ENCODE data around the gene GBX1. TPM values are rescaled to one million over a fixed set of nuclear protein-coding genes. Genes with fewer than 3 reads are reported as not detected.

The GBX1 gene
- polyA plus RNA-seq, 3 donors = not detected

- no peak overlapping the region for H3K27ac ChIP-seq (ENCODE audit: low read depth, low read length)
- WGBS, 3 donors = 64 to 77% (median 70%) methylated on average over 15 of the region's 15 CpGs
Measured at GRCh38 chr7:151109094-151110048, 58.1 kb downstream of the GBX1 start.

- no peak overlapping the region for H3K27ac ChIP-seq (ENCODE audit: low read depth, low read length)
Measured at GRCh38 chr7:151107882-151108281, 59.6 kb downstream of the GBX1 start.

GRCh38 chr7:151104411-151105235, 62.9 kb downstream of the GBX1 start:
- 69 to 77% (median 70%) methylated on average over 23 of the region's 23 CpGs for WGBS, 3 donors
- no peak overlapping the region for H3K27ac ChIP-seq (ENCODE audit: low read depth, low read length)

More at GRCh38 chr7:151107882-151108281, 59.6 kb downstream of the GBX1 start:
- WGBS, 3 donors = 74 to 82% (median 79%) methylated on average over 10 of the region's 10 CpGs

- no peak overlapping the region for H3K27ac ChIP-seq (ENCODE audit: low read depth, low read length)
- 78 to 92% (median 87%) methylated on average over 12 of the region's 12 CpGs for WGBS, 3 donors
Measured at GRCh38 chr7:151103973-151104372, 63.5 kb downstream of the GBX1 start.

GRCh38 chr7:151102991-151103390, 64.5 kb downstream of the GBX1 start:
- WGBS, 3 donors = 70 to 84% (median 78%) methylated on average over 3 of the region's 3 CpGs
- no peak overlapping the region for H3K27ac ChIP-seq (ENCODE audit: low read depth, low read length)

GRCh38 chr7:151101621-151102396, 65.7 kb downstream of the GBX1 start:
- 77 to 80% (median 78%) methylated on average over 24 of the region's 24 CpGs for WGBS, 3 donors
- no peak overlapping the region for H3K27ac ChIP-seq (ENCODE audit: low read depth, low read length)

GRCh38 chr7:151100921-151101320, 66.6 kb downstream of the GBX1 start:
- H3K27ac ChIP-seq (ENCODE audit: low read depth, low read length) = no peak overlapping the region
- WGBS, 3 donors = 84 to 91% (median 87%) methylated on average over 10 of the region's 10 CpGs

GRCh38 chr7:151099486-151100211, 67.8 kb downstream of the GBX1 start:
- 68 to 74% (median 70%) methylated on average over 20 of the region's 20 CpGs for WGBS, 3 donors
- no peak overlapping the region for H3K27ac ChIP-seq (ENCODE audit: low read depth, low read length)

Other genes starting within 250 kb of the GBX1 start
- 1 to 10 TPM in 1 of 3 donors, under 1 TPM in 2; 0.19 to 3.4 (median 0.22) TPM for gene KCNH2, start 189.4 kb downstream of the GBX1 start, polyA plus RNA-seq
- 10 to 100 TPM in 2 of 3 donors, 1 to 10 TPM in 1; 4.1 to 36.9 (median 23.3) TPM for gene NOS3, start 176.7 kb downstream of the GBX1 start, polyA plus RNA-seq
- 1 to 10 TPM in 1 of 3 donors, under 1 TPM in 2; 0.11 to 2.1 (median 0.37) TPM for gene ATG9B, start 143.2 kb downstream of the GBX1 start, polyA plus RNA-seq
- 10 to 100 TPM; 11.2 to 24.0 (median 14.6) TPM for gene ABCB8, start 139.2 kb downstream of the GBX1 start, polyA plus RNA-seq
- gene ASIC3, start 119.2 kb downstream of the GBX1 start, polyA plus RNA-seq = 1 to 10 TPM; 1.3 to 7.6 (median 2.8) TPM
- gene CDK5, start 109.8 kb downstream of the GBX1 start, polyA plus RNA-seq = 1 to 10 TPM; 5.9 to 9.1 (median 7.8) TPM
- 10 to 100 TPM; 63.7 to 73.3 (median 64.8) TPM for gene SLC4A2, start 108.1 kb downstream of the GBX1 start, polyA plus RNA-seq
- 100 to 1,000 TPM in 1 of 3 donors, 10 to 100 TPM in 2; 53.0 to 104 (median 91.8) TPM for gene FASTK, start 86.9 kb downstream of the GBX1 start, polyA plus RNA-seq
- 10 to 100 TPM; 33.3 to 56.8 (median 44.0) TPM for gene TMUB1, start 84.2 kb downstream of the GBX1 start, polyA plus RNA-seq
- 10 to 100 TPM; 35.9 to 67.0 (median 51.9) TPM for gene AGAP3, start 81.2 kb downstream of the GBX1 start, polyA plus RNA-seq
- gene ASB10, start 19.6 kb upstream of the GBX1 start, polyA plus RNA-seq = not detected
- not detected for gene H2BK1, start 42.8 kb upstream of the GBX1 start, polyA plus RNA-seq
- 10 to 100 TPM; 11.3 to 32.4 (median 20.1) TPM for gene ABCF2, start 59.5 kb upstream of the GBX1 start, polyA plus RNA-seq
- gene CHPF2, start 64.8 kb upstream of the GBX1 start, polyA plus RNA-seq = 10 to 100 TPM in 2 of 3 donors, 1 to 10 TPM in 1; 9.9 to 19.1 (median 10.9) TPM
- gene SMARCD3, start 81.0 kb upstream of the GBX1 start, polyA plus RNA-seq = 10 to 100 TPM; 10.8 to 44.8 (median 32.2) TPM
- gene NUB1, start 174.1 kb upstream of the GBX1 start, polyA plus RNA-seq = 10 to 100 TPM; 25.0 to 40.6 (median 29.1) TPM
- 10 to 100 TPM in 2 of 3 donors, 1 to 10 TPM in 1; 1.3 to 20.0 (median 13.6) TPM for gene WDR86, start 242.3 kb upstream of the GBX1 start, polyA plus RNA-seq